ENCODE measurements around the gene EFR3B.
"Not testable (repeated sequence)": the region's sequence is repeated elsewhere in the genome, so short reads cannot be mapped to it uniquely, and the experiment has no call there.

Gene EFR3B

DNA sequence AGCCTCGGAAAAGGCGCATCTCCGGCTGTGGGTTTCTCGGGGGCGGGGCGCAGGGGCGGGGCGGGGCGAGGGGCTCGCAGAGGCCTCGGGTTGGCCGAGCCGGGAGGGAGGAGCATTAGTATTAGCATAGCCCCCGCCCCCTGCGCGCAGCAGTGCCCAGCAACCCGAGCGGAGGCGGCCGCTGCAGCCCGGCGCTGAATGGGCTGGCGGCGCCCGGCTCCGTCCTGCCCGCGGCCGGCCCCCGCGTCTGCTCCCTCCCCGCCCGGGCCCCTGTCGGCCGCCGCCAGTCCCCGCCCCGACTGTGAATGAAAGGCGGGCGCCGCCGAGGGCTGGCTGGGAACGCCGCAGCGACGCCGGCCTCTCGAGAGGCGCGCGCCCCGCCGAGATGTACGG is at the start of gene EFR3B:
Gene EFR3B, plus strand, starts transcription at position 149 of the 393 bp plus-strand sequence. Its CDS starts 237 bp downstream, at position 386.
- no peaks in the 10 kb centered on the region for H3K9me3 ChIP-seq (ENCODE audit: low read length)
- peak within 1 kb of the TSS; percentile 93 for H2AFZ ChIP-seq (ENCODE audit: low read depth, low read length)
- H3K4me3 ChIP-seq (ENCODE audit: low read length): peak within 1 kb of the TSS; percentile 62
- H3K4me1 ChIP-seq (ENCODE audit: insufficient read depth, low read length): peaks cover 18% of the 10 kb centered on the region
- peaks cover 17% of the 10 kb centered on the region for H3K27me3 ChIP-seq (ENCODE audit: insufficient read depth, low read length)
- no peaks in the 10 kb centered on the region for H3K36me3 ChIP-seq (ENCODE audit: insufficient read depth, low read length)

- no peak overlapping the region for H2AFZ ChIP-seq (ENCODE audit: low read depth, low read length)
- no peaks in the 10 kb centered on the region for H3K4me1 ChIP-seq (ENCODE audit: insufficient read depth, low read length)
- peaks cover 9% of the 10 kb centered on the region for H3K9me3 ChIP-seq (ENCODE audit: low read length)
- no peaks in the 10 kb centered on the region for H3K27me3 ChIP-seq (ENCODE audit: insufficient read depth, low read length)
- H3K36me3 ChIP-seq (ENCODE audit: insufficient read depth, low read length): no peaks in the 10 kb centered on the region
- H3K4me3 ChIP-seq (ENCODE audit: low read length): no peak overlapping the region
Observed at GRCh38 chr2:24993406-24994145, 48.3 kb upstream of the EFR3B start.

DNA sequence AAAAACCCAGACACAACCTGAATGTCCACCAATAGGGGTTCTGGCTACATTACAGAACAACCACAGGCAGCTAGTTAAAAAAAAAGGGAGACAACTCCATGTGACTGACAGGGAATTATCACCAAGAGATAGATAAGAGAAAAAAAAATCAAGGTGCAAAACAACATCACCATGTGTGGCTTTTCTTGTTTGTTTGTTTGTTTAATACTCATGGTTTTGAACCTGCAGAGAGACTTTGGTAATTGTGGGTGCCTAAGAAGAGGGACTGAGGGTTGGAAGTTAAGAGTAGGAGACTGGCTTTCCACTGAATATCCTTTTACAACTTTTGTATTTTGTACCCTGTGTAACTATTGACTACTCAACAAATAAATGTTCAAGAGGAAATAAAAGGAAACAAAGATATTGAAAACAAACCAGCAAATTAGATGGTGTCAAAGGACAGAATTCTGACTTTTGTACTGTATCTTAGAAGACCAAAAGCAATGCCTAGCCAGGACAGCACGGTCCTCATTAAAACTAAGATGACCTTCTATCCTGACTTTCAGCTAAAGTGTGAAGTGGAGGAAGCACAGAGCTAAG is 47.6 kb upstream of the EFR3B start:
- Histone ChIP-seq H3K36me3 (ENCODE audit: insufficient read depth, low read length) (no peaks in the 10 kb centered on the region), H3K4me3 (ENCODE audit: low read length) (no peak overlapping the region)

DNA sequence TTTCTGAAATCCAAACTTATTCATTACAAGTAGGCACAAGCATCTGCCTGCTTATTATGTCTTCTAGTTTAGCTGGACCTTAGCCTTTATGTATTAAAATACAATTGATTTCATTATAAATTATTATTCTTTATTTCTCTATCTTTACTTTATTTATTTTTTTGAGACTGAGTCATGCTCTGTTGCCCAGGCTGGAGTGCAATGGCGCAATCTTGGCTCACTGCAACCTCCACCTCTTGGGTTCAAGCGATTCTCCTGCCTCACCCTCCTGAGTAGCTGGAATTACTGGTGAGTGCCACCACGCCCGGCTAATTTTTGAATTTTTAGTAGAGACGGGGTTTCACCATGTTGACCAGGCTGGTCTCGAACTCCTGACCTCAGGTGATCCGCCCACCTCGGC is 42.8 kb upstream of the EFR3B start:
- H3K27me3 ChIP-seq (ENCODE audit: insufficient read depth, low read length); H3K9me3 ChIP-seq (ENCODE audit: low read length); H3K4me1 ChIP-seq (ENCODE audit: insufficient read depth, low read length); H3K36me3 ChIP-seq (ENCODE audit: insufficient read depth, low read length); H3K4me3 ChIP-seq (ENCODE audit: low read length); H2AFZ ChIP-seq (ENCODE audit: low read depth, low read length): not testable (repeated sequence)

More for the DNA sequence above, 47.6 kb upstream of the EFR3B start:
- peaks cover 9% of the 10 kb centered on the region for H3K9me3 ChIP-seq (ENCODE audit: low read length)
- no peak overlapping the region for H2AFZ ChIP-seq (ENCODE audit: low read depth, low read length)
- H3K4me1 ChIP-seq (ENCODE audit: insufficient read depth, low read length): no peaks in the 10 kb centered on the region
- no peaks in the 10 kb centered on the region for H3K27me3 ChIP-seq (ENCODE audit: insufficient read depth, low read length)

DNA sequence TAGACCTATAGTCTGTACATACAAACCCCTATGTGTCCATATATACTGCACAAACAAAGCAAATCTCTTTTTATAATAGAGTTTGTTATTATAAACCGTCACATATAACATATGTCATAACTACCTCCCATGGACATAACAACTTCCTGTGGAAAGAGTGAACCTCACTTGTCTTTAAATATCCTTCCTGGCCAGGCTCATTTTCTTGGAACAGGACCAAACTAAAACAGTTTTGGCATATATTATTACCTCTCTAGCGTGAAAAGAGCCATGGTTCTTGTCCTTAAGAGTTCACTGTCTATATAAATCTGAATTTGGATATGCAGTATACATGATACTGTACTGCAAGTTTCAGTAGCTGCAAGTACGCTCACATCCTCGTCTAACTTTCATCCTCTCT is 41.8 kb upstream of the EFR3B start:
- peaks cover 4% of the 10 kb centered on the region for H3K27me3 ChIP-seq (ENCODE audit: insufficient read depth, low read length)
- no peaks in the 10 kb centered on the region for H3K4me1 ChIP-seq (ENCODE audit: insufficient read depth, low read length)
- no peaks in the 10 kb centered on the region for H3K9me3 ChIP-seq (ENCODE audit: low read length)
- no peak overlapping the region for H2AFZ ChIP-seq (ENCODE audit: low read depth, low read length)
- no peak overlapping the region for H3K4me3 ChIP-seq (ENCODE audit: low read length)
- H3K36me3 ChIP-seq (ENCODE audit: insufficient read depth, low read length): no peaks in the 10 kb centered on the region

DNA sequence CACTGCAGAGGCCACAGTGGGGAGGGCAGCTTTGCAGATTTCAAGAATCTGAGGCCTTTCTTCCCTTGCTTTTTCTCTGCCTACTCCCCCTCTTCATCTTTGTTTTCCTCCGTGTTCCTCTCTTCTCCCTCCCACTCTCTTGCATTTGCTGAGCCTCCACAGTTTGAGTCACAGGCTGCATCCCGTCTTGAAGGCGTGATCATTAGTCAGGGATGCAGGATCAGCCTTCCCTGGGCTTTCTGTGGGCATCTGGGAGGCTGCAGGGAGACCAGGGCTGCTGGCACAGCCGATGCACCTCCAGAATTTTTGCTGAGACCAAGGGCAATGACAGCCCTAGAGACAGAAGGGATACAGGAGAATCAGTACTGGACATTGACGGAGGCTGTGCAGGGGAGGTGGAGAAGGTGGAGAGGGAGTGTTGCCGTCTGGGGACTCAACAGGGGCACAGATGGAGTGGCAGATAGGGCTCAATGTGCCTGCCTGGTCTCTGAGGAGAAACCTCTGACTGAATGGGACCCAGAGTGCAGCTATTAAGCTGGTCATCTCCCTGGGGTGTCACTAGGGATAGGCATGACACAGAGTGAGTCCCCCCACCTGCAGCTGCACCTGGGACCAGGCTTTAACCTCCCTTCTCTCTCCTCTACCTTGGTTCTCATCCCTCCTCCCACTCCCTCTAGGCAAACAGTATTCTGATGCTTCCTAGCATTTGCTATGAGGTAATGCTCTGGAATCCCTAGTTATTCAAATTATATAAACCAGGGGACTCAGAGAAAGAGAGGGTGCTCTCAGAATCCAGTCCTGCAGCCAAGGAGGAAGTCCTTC is 41.2 kb upstream of the EFR3B start:
- Histone ChIP-seq H3K4me3 (ENCODE audit: low read length) (no peak overlapping the region), H3K9me3 (ENCODE audit: low read length) (no peaks in the 10 kb centered on the region), H2AFZ (ENCODE audit: low read depth, low read length) (no peak overlapping the region), H3K4me1 (ENCODE audit: insufficient read depth, low read length) (no peaks in the 10 kb centered on the region), H3K27me3 (ENCODE audit: insufficient read depth, low read length) (peaks cover 4% of the 10 kb centered on the region), H3K36me3 (ENCODE audit: insufficient read depth, low read length) (no peaks in the 10 kb centered on the region)

GRCh38 chr2:25001325-25001637 is 40.6 kb upstream of the EFR3B start:
- H2AFZ ChIP-seq (ENCODE audit: low read depth, low read length): no peak overlapping the region
- H3K9me3 ChIP-seq (ENCODE audit: low read length): no peaks in the 10 kb centered on the region
- H3K36me3 ChIP-seq (ENCODE audit: insufficient read depth, low read length): no peaks in the 10 kb centered on the region
- peaks cover 4% of the 10 kb centered on the region for H3K27me3 ChIP-seq (ENCODE audit: insufficient read depth, low read length)
- H3K4me1 ChIP-seq (ENCODE audit: insufficient read depth, low read length): no peaks in the 10 kb centered on the region
- no peak overlapping the region for H3K4me3 ChIP-seq (ENCODE audit: low read length)

DNA sequence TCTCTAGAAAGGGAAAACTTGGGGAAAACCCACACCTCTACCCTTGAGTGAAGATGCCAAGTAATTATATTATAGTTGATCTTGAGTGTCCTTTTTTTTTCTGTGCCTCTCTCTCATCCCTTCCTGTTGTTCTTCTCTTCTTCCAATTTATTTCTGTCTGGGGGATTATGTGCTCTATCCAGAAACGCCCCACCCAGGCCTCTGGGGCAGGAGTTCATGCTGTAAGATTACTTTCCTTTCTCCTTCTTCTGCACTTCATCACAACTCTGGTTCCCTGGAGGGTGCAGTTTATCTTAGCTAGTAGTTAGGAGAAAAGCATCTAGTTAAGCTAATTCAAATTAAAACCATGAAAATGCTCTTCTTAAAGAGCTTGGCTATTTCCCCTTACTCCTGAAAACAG is 39.8 kb upstream of the EFR3B start:
- H3K9me3 ChIP-seq (ENCODE audit: low read length): no peaks in the 10 kb centered on the region
- no peak overlapping the region for H2AFZ ChIP-seq (ENCODE audit: low read depth, low read length)
- H3K4me1 ChIP-seq (ENCODE audit: insufficient read depth, low read length): no peaks in the 10 kb centered on the region
- H3K4me3 ChIP-seq (ENCODE audit: low read length): no peak overlapping the region
- H3K27me3 ChIP-seq (ENCODE audit: insufficient read depth, low read length): peaks cover 4% of the 10 kb centered on the region
- no peaks in the 10 kb centered on the region for H3K36me3 ChIP-seq (ENCODE audit: insufficient read depth, low read length)

- H3K36me3 ChIP-seq (ENCODE audit: insufficient read depth, low read length): no peaks in the 10 kb centered on the region
- no peaks in the 10 kb centered on the region for H3K27me3 ChIP-seq (ENCODE audit: insufficient read depth, low read length)
- H2AFZ ChIP-seq (ENCODE audit: low read depth, low read length): no peak overlapping the region
- no peak overlapping the region for H3K4me3 ChIP-seq (ENCODE audit: low read length)
- H3K4me1 ChIP-seq (ENCODE audit: insufficient read depth, low read length): no peaks in the 10 kb centered on the region
- H3K9me3 ChIP-seq (ENCODE audit: low read length): no peaks in the 10 kb centered on the region
Observed at GRCh38 chr2:25009954-25010353, 31.9 kb upstream of the EFR3B start.

GRCh38 chr2:25011342-25011741 is 30.5 kb upstream of the EFR3B start:
- H3K27me3 ChIP-seq (ENCODE audit: insufficient read depth, low read length); H3K4me3 ChIP-seq (ENCODE audit: low read length); H3K36me3 ChIP-seq (ENCODE audit: insufficient read depth, low read length); H3K9me3 ChIP-seq (ENCODE audit: low read length); H2AFZ ChIP-seq (ENCODE audit: low read depth, low read length); H3K4me1 ChIP-seq (ENCODE audit: insufficient read depth, low read length): not testable (repeated sequence)

- H3K36me3 ChIP-seq (ENCODE audit: insufficient read depth, low read length): no peaks in the 10 kb centered on the region
- H3K4me1 ChIP-seq (ENCODE audit: insufficient read depth, low read length): no peaks in the 10 kb centered on the region
- H3K4me3 ChIP-seq (ENCODE audit: low read length): no peak overlapping the region
- no peaks in the 10 kb centered on the region for H3K27me3 ChIP-seq (ENCODE audit: insufficient read depth, low read length)
- H3K9me3 ChIP-seq (ENCODE audit: low read length): no peaks in the 10 kb centered on the region
- no peak overlapping the region for H2AFZ ChIP-seq (ENCODE audit: low read depth, low read length)
Observed at GRCh38 chr2:25014631-25015030, 27.2 kb upstream of the EFR3B start.

GRCh38 chr2:25018681-25019080 is 23.2 kb upstream of the EFR3B start:
- Histone ChIP-seq H3K9me3 (ENCODE audit: low read length) (no peaks in the 10 kb centered on the region), H3K4me1 (ENCODE audit: insufficient read depth, low read length) (no peaks in the 10 kb centered on the region), H3K27me3 (ENCODE audit: insufficient read depth, low read length) (no peaks in the 10 kb centered on the region), H3K4me3 (ENCODE audit: low read length) (no peak overlapping the region), H2AFZ (ENCODE audit: low read depth, low read length) (no peak overlapping the region), H3K36me3 (ENCODE audit: insufficient read depth, low read length) (no peaks in the 10 kb centered on the region)

DNA sequence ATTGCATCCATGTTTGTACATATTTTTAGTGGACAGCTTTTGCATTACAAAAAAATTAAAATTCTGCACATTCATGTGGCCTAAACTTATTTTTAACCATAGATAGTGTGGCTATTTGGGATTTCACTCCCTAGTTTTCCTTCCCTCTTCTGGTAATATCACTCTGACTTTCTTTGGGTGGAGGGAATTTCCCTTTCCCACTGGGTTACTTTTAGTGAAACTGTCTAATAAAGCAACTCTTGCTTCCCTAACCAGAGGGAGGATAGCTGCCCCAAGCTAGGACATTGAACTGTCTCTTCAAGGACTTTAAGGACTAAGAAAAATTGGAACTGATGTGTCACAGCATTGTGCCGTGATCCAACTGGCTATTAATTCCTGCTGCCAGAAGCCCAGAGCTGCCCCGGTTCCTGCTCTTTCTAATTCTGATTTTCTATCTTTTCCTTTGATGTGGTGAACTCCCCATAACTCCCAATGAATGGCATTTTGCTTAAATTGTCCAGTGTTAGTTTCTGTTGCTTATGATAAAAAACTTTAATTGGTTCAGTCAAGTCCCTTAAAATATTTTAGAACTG is 20.0 kb upstream of the EFR3B start:
- H3K36me3 ChIP-seq (ENCODE audit: insufficient read depth, low read length): no peaks in the 10 kb centered on the region
- H2AFZ ChIP-seq (ENCODE audit: low read depth, low read length): no peak overlapping the region
- H3K27me3 ChIP-seq (ENCODE audit: insufficient read depth, low read length): peaks cover 6% of the 10 kb centered on the region

More for the DNA sequence above, 20.0 kb upstream of the EFR3B start:
- no peak overlapping the region for H3K4me3 ChIP-seq (ENCODE audit: low read length)
- no peaks in the 10 kb centered on the region for H3K4me1 ChIP-seq (ENCODE audit: insufficient read depth, low read length)
- no peaks in the 10 kb centered on the region for H3K9me3 ChIP-seq (ENCODE audit: low read length)

Data from neuron (in vitro differentiated cells).